Astrocyte (in vitro differentiated cells and primary cell): ENCODE results near the gene CACNB4.

Experiments used
- EZH2 ChIP-seq: IDR thresholded peaks from 2 replicates; pipeline ENCODE4 v1.6.1; 2012; ENCODE audit warnings: mild to moderate bottlenecking, low read length, inconsistent platforms; ENCODE audit not compliant: insufficient read depth
- TF ChIP-seq, protein P1 (sequence below): IDR thresholded peaks from 2 replicates; pipeline ENCODE4 v1.5.1; 2011; ENCODE audit warnings: low read depth, mild to moderate bottlenecking, inconsistent platforms, low read length, moderate library complexity; ENCODE audit not compliant: insufficient read depth

DNA sequence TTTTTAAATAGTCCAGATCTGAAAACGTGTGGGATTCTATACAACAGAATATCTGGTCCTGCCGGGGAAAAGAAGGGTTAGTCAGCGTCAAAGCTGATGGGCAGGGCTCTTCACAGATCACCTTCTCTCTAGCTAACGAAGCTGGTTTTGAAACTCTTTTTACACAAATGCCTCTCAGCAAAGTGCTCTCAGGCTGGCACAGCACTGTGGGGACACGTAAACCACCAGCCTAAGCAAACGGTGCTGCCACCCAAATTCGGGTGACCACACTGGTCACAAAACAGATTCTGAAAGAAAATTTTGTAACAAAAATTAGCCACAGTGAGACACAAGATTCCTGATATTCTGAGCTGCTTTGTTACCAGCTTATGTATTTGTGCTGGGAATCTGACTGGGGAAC is 217.5 kb downstream of the CACNB4 start:
- TF ChIP-seq, protein P1, sequence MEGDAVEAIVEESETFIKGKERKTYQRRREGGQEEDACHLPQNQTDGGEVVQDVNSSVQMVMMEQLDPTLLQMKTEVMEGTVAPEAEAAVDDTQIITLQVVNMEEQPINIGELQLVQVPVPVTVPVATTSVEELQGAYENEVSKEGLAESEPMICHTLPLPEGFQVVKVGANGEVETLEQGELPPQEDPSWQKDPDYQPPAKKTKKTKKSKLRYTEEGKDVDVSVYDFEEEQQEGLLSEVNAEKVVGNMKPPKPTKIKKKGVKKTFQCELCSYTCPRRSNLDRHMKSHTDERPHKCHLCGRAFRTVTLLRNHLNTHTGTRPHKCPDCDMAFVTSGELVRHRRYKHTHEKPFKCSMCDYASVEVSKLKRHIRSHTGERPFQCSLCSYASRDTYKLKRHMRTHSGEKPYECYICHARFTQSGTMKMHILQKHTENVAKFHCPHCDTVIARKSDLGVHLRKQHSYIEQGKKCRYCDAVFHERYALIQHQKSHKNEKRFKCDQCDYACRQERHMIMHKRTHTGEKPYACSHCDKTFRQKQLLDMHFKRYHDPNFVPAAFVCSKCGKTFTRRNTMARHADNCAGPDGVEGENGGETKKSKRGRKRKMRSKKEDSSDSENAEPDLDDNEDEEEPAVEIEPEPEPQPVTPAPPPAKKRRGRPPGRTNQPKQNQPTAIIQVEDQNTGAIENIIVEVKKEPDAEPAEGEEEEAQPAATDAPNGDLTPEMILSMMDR = no peak
- no peak for TF ChIP-seq EZH2
